Body of pancreas (tissue), 4 donors: Measurements from ENCODE around the gene MOCS1.

ENCODE experiments used
- CTCF ChIP-seq, 7 experiments: fragments of 450-650 bp in 4 of 7; fragments of 200-600 bp in 3 of 7; sonication (generic) in 3 of 7; IDR thresholded peaks; one replicate each; pipeline ENCODE4 v1.5.1; 2016 to 2019; ENCODE audit warnings: antibody characterized with exemption in 7 of 7
- POLR2A ChIP-seq, 3 donors: fragments of 450-650 bp; IDR thresholded peaks; one replicate each; pipeline ENCODE4 v1.6.1; 2016; ENCODE audit warnings: antibody characterized with exemption in 3 of 3, mild to moderate bottlenecking in 2 of 3

DNA sequence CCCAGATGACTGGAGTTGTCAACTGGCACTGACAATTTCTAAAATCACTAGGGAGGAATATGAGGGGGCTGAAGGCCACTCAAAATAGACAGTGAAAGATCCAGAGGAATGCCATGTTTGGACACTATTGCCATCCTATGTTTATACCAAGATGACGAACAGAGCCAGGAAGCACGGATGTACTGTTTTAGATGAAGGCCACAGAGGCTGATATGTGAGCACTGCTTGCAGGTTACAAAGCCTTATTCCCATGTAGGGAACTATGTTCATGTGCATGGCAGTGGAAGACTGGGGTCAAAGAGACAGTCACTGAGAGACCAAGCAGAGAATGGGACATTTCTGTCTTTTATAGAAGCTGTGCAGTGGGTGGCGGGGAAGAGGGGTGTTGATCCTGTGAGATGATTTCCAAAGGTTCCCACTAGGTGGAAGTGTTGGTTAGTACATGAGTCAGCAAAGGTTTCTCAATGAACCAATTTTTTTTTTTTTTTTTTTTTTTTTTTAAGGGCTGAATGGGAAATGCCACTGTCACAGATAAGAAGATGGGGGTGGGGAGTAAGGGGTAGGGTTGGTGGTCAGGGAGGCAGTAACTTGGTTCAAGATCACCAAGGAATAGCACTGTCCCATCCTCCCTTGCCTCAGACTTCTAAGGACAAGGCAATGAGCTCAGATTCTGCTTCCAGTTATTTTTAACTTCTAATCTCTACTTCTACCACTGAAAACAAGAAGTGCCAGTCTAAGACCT, 46.7 kb upstream of the MOCS1 start:
- peak; percentile 7 to 89 (median 68) for TF ChIP-seq CTCF (IDR thresholded peaks at IDR 0.05)
- no peak for TF ChIP-seq POLR2A (IDR thresholded peaks at IDR 0.05)
